ENCODE results near the gene MTARC2.

Gene MTARC2

GRCh38 chr1:220807726-220808125 is 59.6 kb downstream of the MTARC2 start:
- DNase-seq, result no peak

- DNase-seq, result no peak
These were observed 60.4 kb downstream of the MTARC2 start for GRCh38 chr1:220808345-220809186.

- no peak for DNase-seq
These were observed 61.0 kb downstream of the MTARC2 start for GRCh38 chr1:220809187-220809550.

- no peak for DNase-seq
These were observed 61.6 kb downstream of the MTARC2 start for GRCh38 chr1:220809704-220810103.

GRCh38 chr1:220810179-220810653 is 62.1 kb downstream of the MTARC2 start:
- DNase-seq, result peak; percentile 38

GRCh38 chr1:220810963-220811362 is 62.8 kb downstream of the MTARC2 start:
- no peak for DNase-seq

GRCh38 chr1:220811695-220812094 is 63.6 kb downstream of the MTARC2 start:
- no peak for DNase-seq

- DNase-seq, result no peak
These were observed 64.2 kb downstream of the MTARC2 start for GRCh38 chr1:220812308-220812707.

GRCh38 chr1:220813013-220813412 is 64.9 kb downstream of the MTARC2 start:
- DNase-seq, result no peak

- no peak for DNase-seq
These were observed 67.3 kb downstream of the MTARC2 start for GRCh38 chr1:220815409-220815808.

GRCh38 chr1:220817907-220818306 is 69.8 kb downstream of the MTARC2 start:
- DNase-seq, result no peak

- no peak for DNase-seq
These were observed 70.5 kb downstream of the MTARC2 start for GRCh38 chr1:220818421-220819173.

- DNase-seq, result no peak
These were observed 71.4 kb downstream of the MTARC2 start for GRCh38 chr1:220819467-220820026.

- no peak for DNase-seq
These were observed 76.2 kb downstream of the MTARC2 start for GRCh38 chr1:220824031-220824989.

GRCh38 chr1:220825819-220826551 is 77.9 kb downstream of the MTARC2 start:
- DNase-seq, result no peak

- DNase-seq, result no peak
These were observed 78.6 kb downstream of the MTARC2 start for GRCh38 chr1:220826729-220827128.

GRCh38 chr1:220827445-220828178 is 79.5 kb downstream of the MTARC2 start:
- no peak for DNase-seq

GRCh38 chr1:220828179-220828490 is 80.0 kb downstream of the MTARC2 start:
- no peak for DNase-seq

GRCh38 chr1:220828950-220829586 is 80.9 kb downstream of the MTARC2 start:
- DNase-seq, result no peak

GRCh38 chr1:220833436-220833835 is 85.3 kb downstream of the MTARC2 start:
- DNase-seq, result no peak
